NCI-H2171 treated with DMSO at 0.1 percent for 48 hours (cell line): Measurements from ENCODE around the gene PHOX2B.
"Not testable (repeated sequence)": the region's sequence is repeated elsewhere in the genome, so short reads cannot be mapped to it uniquely, and the experiment has no call there.

Source experiments
- DNase-seq: peaks from one replicate; lab custom pipeline; 2025; lab: John Stamatoyannopoulos, UW

Gene PHOX2B

DNA sequence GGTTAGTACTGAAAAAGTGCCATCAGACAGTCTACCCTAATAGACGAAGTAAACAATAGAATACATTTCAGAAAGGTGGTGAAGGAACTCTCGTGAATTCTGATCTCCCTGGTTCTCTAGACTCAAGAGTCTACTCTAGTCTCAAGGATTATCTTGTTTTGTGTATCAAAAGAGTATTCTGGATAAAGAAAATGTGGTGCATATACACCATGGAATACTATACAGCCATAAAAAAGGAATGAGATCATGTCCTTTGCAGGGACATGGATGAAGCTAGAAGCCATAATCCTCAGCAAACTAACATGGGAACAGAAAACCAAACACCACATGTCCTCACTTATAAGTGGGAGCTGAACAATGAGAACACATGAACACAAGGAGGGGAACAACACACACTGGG is 36.9 kb downstream of the PHOX2B start:
- DNase-seq = not testable (repeated sequence)

DNA sequence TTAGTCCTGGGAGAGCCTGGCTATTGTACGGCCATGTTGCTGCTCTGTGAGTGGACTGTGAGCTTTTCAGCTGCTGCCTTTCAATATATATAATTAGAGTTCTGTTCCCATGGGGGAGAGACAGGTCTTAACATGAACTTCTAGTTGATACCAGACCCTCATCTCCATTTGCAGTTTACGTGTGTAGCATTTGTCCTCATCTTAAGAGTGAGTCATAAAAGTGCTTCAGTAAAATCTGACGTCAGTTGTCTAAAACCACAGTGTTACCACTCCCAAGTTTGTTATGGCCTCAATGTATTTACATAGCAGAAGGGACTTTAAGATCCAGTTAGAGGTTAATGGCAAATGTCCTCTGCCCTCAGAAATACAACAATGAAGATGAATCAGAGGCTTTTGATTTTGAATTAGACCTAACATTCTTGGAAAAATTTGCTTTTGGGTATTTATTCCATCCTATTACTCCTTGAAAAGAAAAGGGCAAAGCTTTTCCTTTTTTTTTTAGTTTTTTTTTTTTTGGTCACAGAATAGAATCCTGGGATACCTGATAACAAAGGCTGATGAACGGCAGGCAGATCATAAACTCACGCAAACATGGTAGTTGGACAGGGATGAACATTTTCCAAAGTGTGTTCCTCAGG is 38.6 kb downstream of the PHOX2B start:
- DNase-seq = peak; percentile 18

DNA sequence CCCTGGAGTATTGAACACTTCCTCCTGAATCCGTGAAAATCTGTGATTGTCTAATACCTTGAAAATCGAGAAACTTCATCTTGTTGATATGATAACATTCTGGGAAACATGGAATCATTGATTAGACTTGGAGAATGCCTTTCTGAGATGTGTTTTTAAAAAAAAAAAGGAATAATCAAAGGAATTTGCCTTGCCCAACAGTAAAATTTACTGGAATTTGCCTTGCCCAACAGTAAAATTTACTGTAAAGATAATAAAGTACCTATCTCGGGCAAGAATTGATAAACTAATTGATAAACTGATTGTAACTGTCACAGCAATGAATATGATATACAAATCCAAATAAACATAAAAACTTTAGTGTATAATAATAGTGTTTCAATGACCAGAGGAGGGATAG is 44.7 kb downstream of the PHOX2B start:
- DNase-seq = no peak

DNA sequence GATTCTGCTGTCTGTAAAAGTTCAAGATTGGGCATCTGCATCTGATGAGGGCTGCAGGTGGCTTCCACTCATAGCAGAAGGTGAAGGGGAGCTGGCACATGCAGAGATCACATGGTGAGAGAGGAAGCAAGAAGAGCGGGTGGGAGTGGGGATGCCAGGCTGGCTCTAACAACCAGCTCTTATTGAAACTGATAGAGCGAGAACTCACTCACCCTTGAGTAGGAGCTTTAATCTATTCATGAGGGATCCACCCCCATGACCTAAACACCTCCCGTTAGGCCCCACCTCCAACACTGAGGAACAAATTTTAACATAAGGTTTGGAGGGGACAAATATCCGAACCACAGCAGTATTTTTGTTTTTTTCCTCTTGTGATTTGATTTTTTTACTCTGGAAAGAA is 45.8 kb downstream of the PHOX2B start:
- DNase-seq = no peak

DNA sequence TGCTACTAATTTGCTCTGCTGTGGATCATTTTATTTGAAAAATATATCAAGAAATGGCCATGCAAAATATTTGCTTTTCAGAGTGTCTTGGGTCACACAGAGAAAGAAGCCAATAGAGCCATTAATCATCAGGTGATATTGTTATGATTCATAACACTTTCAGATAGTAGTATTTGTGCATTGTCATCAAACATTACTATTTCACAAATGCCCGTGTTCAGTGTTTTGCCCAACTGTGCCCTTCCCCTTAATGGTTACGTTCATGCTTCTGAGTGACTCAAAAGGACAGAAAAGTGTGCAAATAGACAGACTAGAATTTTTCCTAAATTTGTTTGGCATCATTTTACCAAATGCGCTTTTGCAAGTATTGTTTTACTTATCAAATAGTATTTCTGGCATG is 46.5 kb downstream of the PHOX2B start:
- DNase-seq = no peak

DNA sequence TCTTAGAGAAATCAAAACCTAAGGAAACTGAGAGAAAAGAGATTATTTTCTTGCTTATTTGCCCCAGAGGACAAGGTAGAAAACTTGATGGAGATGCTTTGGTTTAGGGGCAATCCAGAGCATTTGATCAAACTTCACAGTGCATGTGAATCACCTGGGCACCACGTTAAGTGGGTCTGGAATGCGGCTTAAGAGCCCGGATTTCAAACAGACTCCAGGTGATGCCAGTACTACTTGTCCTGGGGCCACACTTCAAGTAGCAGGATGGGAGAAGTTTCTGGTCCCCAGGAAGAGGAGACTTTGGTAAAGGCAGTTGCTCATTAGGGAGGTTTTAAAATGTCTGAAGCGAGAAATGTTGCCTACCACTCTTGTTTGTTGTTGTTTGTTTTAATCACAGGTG is 51.8 kb downstream of the PHOX2B start:
- no peak for DNase-seq

DNA sequence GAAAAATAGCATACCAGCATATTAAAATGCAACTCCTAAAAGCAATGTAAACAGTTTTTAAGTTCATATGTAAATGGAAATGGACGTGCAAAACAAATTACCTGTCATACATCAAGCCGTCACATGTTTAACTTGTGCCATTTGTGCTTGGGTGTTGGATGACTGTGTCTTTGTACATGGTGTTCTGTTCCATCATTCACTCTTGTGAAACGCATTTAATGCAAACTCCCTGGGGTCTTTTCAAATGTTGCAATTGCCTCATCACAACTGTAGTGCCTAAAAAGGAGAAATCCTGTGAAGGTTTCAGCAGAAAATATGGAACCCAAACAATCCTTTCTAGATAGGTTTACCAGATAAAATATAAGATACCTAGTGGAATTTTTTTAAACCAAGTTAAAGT is 52.4 kb downstream of the PHOX2B start:
- peak; percentile 19 for DNase-seq
